DMS 273 (cell line): ENCODE measurements around the gene SPEM2.

Experiments
- DNase-seq: peaks from one replicate; lab custom pipeline; 2025; ENCODE audit not compliant: unreplicated experiment; lab: John Stamatoyannopoulos, UW

The SPEM2 gene

GRCh38 chr17:7425316-7425715, at the start of gene SPEM2:
TSS of gene SPEM2 (plus strand) at chr17:7425616. CDS start at chr17:7425689, 73 bp downstream.
- no peak for DNase-seq

- DNase-seq = no peak
Measured at GRCh38 chr17:7379134-7379533, 46.3 kb upstream of the SPEM2 start.

- DNase-seq = peak; percentile 43
Measured at GRCh38 chr17:7380321-7380720, 45.1 kb upstream of the SPEM2 start.

GRCh38 chr17:7380855-7381683, 44.3 kb upstream of the SPEM2 start, which contains the start of gene TNK1:
TSS of gene TNK1 (plus strand) at chr17:7381089. CDS start at chr17:7382927, 1,838 bp downstream.
- peak; percentile 11 for DNase-seq

GRCh38 chr17:7382901-7383300, 42.5 kb upstream of the SPEM2 start:
- DNase-seq = no peak

GRCh38 chr17:7383371-7383741, 42.1 kb upstream of the SPEM2 start:
- DNase-seq = no peak

GRCh38 chr17:7383742-7384488, 41.5 kb upstream of the SPEM2 start:
- DNase-seq = no peak

GRCh38 chr17:7384489-7385081, 40.8 kb upstream of the SPEM2 start:
- no peak for DNase-seq

- DNase-seq = no peak
Measured at GRCh38 chr17:7388856-7389255, 36.6 kb upstream of the SPEM2 start.

- DNase-seq = no peak
Measured at GRCh38 chr17:7389924-7390910, 35.2 kb upstream of the SPEM2 start.

- no peak for DNase-seq
Measured at GRCh38 chr17:7391307-7391706, 34.1 kb upstream of the SPEM2 start.

- no peak for DNase-seq
Measured at GRCh38 chr17:7392696-7393612, 32.5 kb upstream of the SPEM2 start.

- peak; percentile 68 for DNase-seq
Measured at GRCh38 chr17:7393613-7394451, 31.6 kb upstream of the SPEM2 start.

GRCh38 chr17:7394452-7395191, 30.8 kb upstream of the SPEM2 start, which contains the start of gene PLSCR3:
TSS of gene PLSCR3 (minus strand) at chr17:7394525. CDS start at chr17:7394110, 415 bp downstream.
- DNase-seq = peak; percentile 84

- no peak for DNase-seq
Measured at GRCh38 chr17:7396147-7396546, 29.3 kb upstream of the SPEM2 start.

GRCh38 chr17:7398612-7399011, 26.8 kb upstream of the SPEM2 start:
- DNase-seq = no peak

- peak; percentile 70 for DNase-seq
Measured at GRCh38 chr17:7403043-7403726, 22.2 kb upstream of the SPEM2 start.

- peak; percentile 80 for DNase-seq
Measured at GRCh38 chr17:7403727-7403976, 21.8 kb upstream of the SPEM2 start.
